Measurements from ENCODE around the gene MAP2K1.

Gene MAP2K1

GRCh38 chr15:66440501-66440900, 53.8 kb downstream of the MAP2K1 start:
- Histone ChIP-seq H2AFZ (ENCODE audit: low read depth, low read length) (no peak overlapping the region), H2BK12ac (ENCODE audit: low read length in 2 of 2) (no peak overlapping the region), H4K91ac (ENCODE audit: low read length) (no peak overlapping the region), H3K36me3 (ENCODE audit: control insufficient read depth in 1 of 2, insufficient read depth in 2 of 2, low read depth in 1 of 2, low read length in 2 of 2) (peaks cover 27 to 87% of the 10 kb centered on the region in 2 experiments), H3K79me1 (replicated peaks; ENCODE audit: low read length, poor library complexity, severe bottlenecking) (peaks cover 33% of the 10 kb centered on the region), H3K4me1 (ENCODE audit: control insufficient read depth, insufficient read depth, low read depth, low read length) (no peaks in the 10 kb centered on the region), H2BK120ac (ENCODE audit: low read depth, low read length) (no peak overlapping the region), H3K27ac (ENCODE audit: low read length, poor library complexity, severe bottlenecking) (no peak overlapping the region), H3K9me3 (ENCODE audit: control insufficient read depth, low read length) (no peaks in the 10 kb centered on the region), H2BK15ac (ENCODE audit: low read depth, poor library complexity, severe bottlenecking) (no peak overlapping the region), H2BK5ac (ENCODE audit: low read depth, low read length, poor library complexity, severe bottlenecking) (no peak overlapping the region), H3K4me2 (ENCODE audit: low read length, poor library complexity, severe bottlenecking) (no peak overlapping the region), H3K18ac (ENCODE audit: low read depth in 1 of 2, low read length in 2 of 2) (no peak overlapping the region), H2AK5ac (ENCODE audit: low read length, severe bottlenecking) (no peak overlapping the region), H4K8ac (ENCODE audit: low read length) (no peak overlapping the region), H3K4ac (ENCODE audit: low read depth in 1 of 2, low read length in 2 of 2) (no peak overlapping the region), H3K4me3 (ENCODE audit: insufficient read depth in 1 of 2, low read depth in 1 of 2, low read length in 2 of 2) (no peak overlapping the region), H3K14ac (ENCODE audit: low read length in 2 of 2) (no peak overlapping the region), H3K9ac (ENCODE audit: low read length) (no peak overlapping the region), H3K23ac (ENCODE audit: low read length in 2 of 2) (no peak overlapping the region), H3K27me3 (ENCODE audit: control insufficient read depth in 1 of 2, insufficient read depth in 1 of 2, low read length in 2 of 2) (no peaks in the 10 kb centered on the region)
- DNase-seq: no peak
- WGBS: 100% methylated on average over 1 of the region's 2 CpGs

GRCh38 chr15:66452420-66452819, 65.7 kb downstream of the MAP2K1 start:
- H3K18ac ChIP-seq (ENCODE audit: low read depth in 1 of 2, low read length in 2 of 2): no peak overlapping the region
- no peak overlapping the region for H4K91ac ChIP-seq (ENCODE audit: low read length)
- WGBS: 90% methylated on average over 3 of the region's 4 CpGs
- H3K4me2 ChIP-seq (ENCODE audit: low read length, poor library complexity, severe bottlenecking): no peak overlapping the region
- H3K9ac ChIP-seq (ENCODE audit: low read length): no peak overlapping the region
- H3K14ac ChIP-seq (ENCODE audit: low read length in 2 of 2): no peak overlapping the region
- peaks cover 6% of the 10 kb centered on the region for H3K79me1 ChIP-seq (replicated peaks; ENCODE audit: low read length, poor library complexity, severe bottlenecking)
- H3K4me1 ChIP-seq (ENCODE audit: control insufficient read depth, insufficient read depth, low read depth, low read length): no peaks in the 10 kb centered on the region
- H2AFZ ChIP-seq (ENCODE audit: low read depth, low read length): no peak overlapping the region
- H3K23ac ChIP-seq (ENCODE audit: low read length in 2 of 2): no peak overlapping the region
- no peak overlapping the region for H4K8ac ChIP-seq (ENCODE audit: low read length)
- no peak for DNase-seq
- H2BK12ac ChIP-seq (ENCODE audit: low read length in 2 of 2): no peak overlapping the region
- H3K36me3 ChIP-seq (ENCODE audit: control insufficient read depth in 1 of 2, insufficient read depth in 2 of 2, low read depth in 1 of 2, low read length in 2 of 2): peaks cover 8 to 32% of the 10 kb centered on the region in 2 experiments
- no peak overlapping the region for H3K4ac ChIP-seq (ENCODE audit: low read depth in 1 of 2, low read length in 2 of 2)
- no peak overlapping the region for H3K27ac ChIP-seq (ENCODE audit: low read length, poor library complexity, severe bottlenecking)
- no peak overlapping the region for H3K4me3 ChIP-seq (ENCODE audit: insufficient read depth in 1 of 2, low read depth in 1 of 2, low read length in 2 of 2)
- no peak overlapping the region for H2BK120ac ChIP-seq (ENCODE audit: low read depth, low read length)
- H2AK5ac ChIP-seq (ENCODE audit: low read length, severe bottlenecking): no peak overlapping the region
- no peak overlapping the region for H2BK15ac ChIP-seq (ENCODE audit: low read depth, poor library complexity, severe bottlenecking)
- H3K27me3 ChIP-seq (ENCODE audit: control insufficient read depth in 1 of 2, insufficient read depth in 1 of 2, low read length in 2 of 2): no peaks in the 10 kb centered on the region
- H2BK5ac ChIP-seq (ENCODE audit: low read depth, low read length, poor library complexity, severe bottlenecking): no peak overlapping the region
- H3K9me3 ChIP-seq (ENCODE audit: control insufficient read depth, low read length): no peaks in the 10 kb centered on the region

DNA sequence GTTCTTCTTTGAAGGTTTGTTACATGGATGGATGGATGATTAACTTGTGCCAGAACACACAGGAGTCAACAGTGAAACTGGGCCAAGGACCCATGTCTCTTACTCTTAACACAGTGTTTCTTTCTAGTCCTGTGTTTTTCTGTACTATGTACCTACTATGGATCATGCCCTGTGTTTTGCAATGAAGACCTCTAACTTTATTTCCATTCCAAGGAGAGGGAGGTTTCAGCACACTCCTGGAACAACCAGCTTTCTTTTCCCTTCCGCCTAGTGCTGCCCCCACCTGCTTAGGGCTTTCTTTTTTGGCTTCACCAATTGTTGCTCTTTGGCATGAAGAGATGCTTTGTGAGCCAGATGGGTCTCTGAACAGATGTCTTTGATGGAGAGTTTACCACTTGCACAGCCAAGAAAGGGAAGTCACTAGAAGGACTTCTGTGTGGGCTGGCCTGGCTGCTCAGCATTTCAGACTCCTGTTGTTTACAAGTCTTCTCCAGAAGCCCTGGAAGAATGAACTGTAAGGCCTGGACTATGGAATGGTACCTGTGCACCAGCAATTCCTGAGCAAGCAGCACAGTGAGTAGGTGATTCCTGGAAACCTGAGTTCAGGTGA, 66.4 kb downstream of the MAP2K1 start:
- no peak for DNase-seq
- no peak overlapping the region for H2BK120ac ChIP-seq (ENCODE audit: low read depth, low read length)
- H3K23ac ChIP-seq (ENCODE audit: low read length in 2 of 2): no peak overlapping the region
- H3K79me1 ChIP-seq (replicated peaks; ENCODE audit: low read length, poor library complexity, severe bottlenecking): peaks cover 6% of the 10 kb centered on the region
- H3K36me3 ChIP-seq (ENCODE audit: control insufficient read depth in 1 of 2, insufficient read depth in 2 of 2, low read depth in 1 of 2, low read length in 2 of 2): peaks cover 8 to 30% of the 10 kb centered on the region in 2 experiments
- no peak overlapping the region for H2AK5ac ChIP-seq (ENCODE audit: low read length, severe bottlenecking)
- H3K18ac ChIP-seq (ENCODE audit: low read depth in 1 of 2, low read length in 2 of 2): no peak overlapping the region
- no peak overlapping the region for H4K91ac ChIP-seq (ENCODE audit: low read length)
- no peak overlapping the region for H2BK12ac ChIP-seq (ENCODE audit: low read length in 2 of 2)
- no peak overlapping the region for H2AFZ ChIP-seq (ENCODE audit: low read depth, low read length)
- WGBS: 100% methylated on average over 1 of the region's 1 CpG
- H3K9me3 ChIP-seq (ENCODE audit: control insufficient read depth, low read length): no peaks in the 10 kb centered on the region
- H3K27me3 ChIP-seq (ENCODE audit: control insufficient read depth in 1 of 2, insufficient read depth in 1 of 2, low read length in 2 of 2): no peaks in the 10 kb centered on the region
- no peak overlapping the region for H2BK15ac ChIP-seq (ENCODE audit: low read depth, poor library complexity, severe bottlenecking)
- H3K4me3 ChIP-seq (ENCODE audit: insufficient read depth in 1 of 2, low read depth in 1 of 2, low read length in 2 of 2): no peak overlapping the region
- no peak overlapping the region for H2BK5ac ChIP-seq (ENCODE audit: low read depth, low read length, poor library complexity, severe bottlenecking)
- no peak overlapping the region for H3K14ac ChIP-seq (ENCODE audit: low read length in 2 of 2)
- H3K9ac ChIP-seq (ENCODE audit: low read length): no peak overlapping the region
- no peak overlapping the region for H3K4me2 ChIP-seq (ENCODE audit: low read length, poor library complexity, severe bottlenecking)
- H3K4ac ChIP-seq (ENCODE audit: low read depth in 1 of 2, low read length in 2 of 2): no peak overlapping the region
- H3K27ac ChIP-seq (ENCODE audit: low read length, poor library complexity, severe bottlenecking): no peak overlapping the region
- H3K4me1 ChIP-seq (ENCODE audit: control insufficient read depth, insufficient read depth, low read depth, low read length): no peaks in the 10 kb centered on the region
- H4K8ac ChIP-seq (ENCODE audit: low read length): no peak overlapping the region

GRCh38 chr15:66454143-66454542, 67.4 kb downstream of the MAP2K1 start:
- Histone ChIP-seq H2AK5ac (ENCODE audit: low read length, severe bottlenecking) (no peak overlapping the region), H2BK120ac (ENCODE audit: low read depth, low read length) (no peak overlapping the region), H3K79me1 (replicated peaks; ENCODE audit: low read length, poor library complexity, severe bottlenecking) (peaks cover 9% of the 10 kb centered on the region), H3K9me3 (ENCODE audit: control insufficient read depth, low read length) (no peaks in the 10 kb centered on the region), H3K4ac (ENCODE audit: low read depth in 1 of 2, low read length in 2 of 2) (no peak overlapping the region), H4K8ac (ENCODE audit: low read length) (no peak overlapping the region), H2BK12ac (ENCODE audit: low read length in 2 of 2) (no peak overlapping the region), H3K18ac (ENCODE audit: low read depth in 1 of 2, low read length in 2 of 2) (no peak overlapping the region), H3K23ac (ENCODE audit: low read length in 2 of 2) (no peak overlapping the region), H2BK5ac (ENCODE audit: low read depth, low read length, poor library complexity, severe bottlenecking) (no peak overlapping the region), H2BK15ac (ENCODE audit: low read depth, poor library complexity, severe bottlenecking) (no peak overlapping the region), H3K27me3 (ENCODE audit: control insufficient read depth in 1 of 2, insufficient read depth in 1 of 2, low read length in 2 of 2) (no peaks in the 10 kb centered on the region), H3K27ac (ENCODE audit: low read length, poor library complexity, severe bottlenecking) (no peak overlapping the region), H3K9ac (ENCODE audit: low read length) (no peak overlapping the region), H3K4me3 (ENCODE audit: insufficient read depth in 1 of 2, low read depth in 1 of 2, low read length in 2 of 2) (no peak overlapping the region), H3K36me3 (ENCODE audit: control insufficient read depth in 1 of 2, insufficient read depth in 2 of 2, low read depth in 1 of 2, low read length in 2 of 2) (peaks cover 8 to 27% of the 10 kb centered on the region in 2 experiments), H3K4me2 (ENCODE audit: low read length, poor library complexity, severe bottlenecking) (no peak overlapping the region), H3K4me1 (ENCODE audit: control insufficient read depth, insufficient read depth, low read depth, low read length) (no peaks in the 10 kb centered on the region), H4K91ac (ENCODE audit: low read length) (no peak overlapping the region), H3K14ac (ENCODE audit: low read length in 2 of 2) (no peak overlapping the region), H2AFZ (ENCODE audit: low read depth, low read length) (no peak overlapping the region)
- 100% methylated on average over 2 of the region's 2 CpGs for WGBS
- no peak for DNase-seq

All from mesenchymal stem cell (in vitro differentiated cells and primary cell).